Activated CD8-positive, alpha-beta T cell treated with anti-CD3 and anti-CD28 coated beads, Interleukin-2, amount 10 ng/mL, durations not matched to agents 7 days and 5 days (primary cell): ENCODE measurements around the gene HDAC9. TPM values are rescaled to one million over a fixed set of nuclear protein-coding genes. Genes with fewer than 3 reads are reported as not detected.

ENCODE experiments used
- ATAC-seq: fragments of 150-1000 bp; cut with Tn5 transposase; one replicate; pipeline ENCODE4 v1.10.0; 2021; ENCODE audit warnings: moderate library complexity
- CTCF ChIA-PET: fragments of 350-600 bp; sonication (Branson Sonifier 250); formaldehyde crosslinking; loops from one replicate; lab custom pipeline; 2021; ENCODE audit warnings: antibody characterized with exemption; lab: Charles Lee
- POLR2A ChIA-PET: fragments of 350-600 bp; sonication (Branson Sonifier 250); formaldehyde crosslinking; loops from one replicate; lab custom pipeline; 2021; ENCODE audit warnings: antibody characterized with exemption; lab: Charles Lee
- DNase-seq: peaks from one replicate; pipeline ENCODE4 v3.0.0-alpha.2; 2020
- H3K27ac Mint-ChIP-seq: one replicate; pipeline ENCODE4 v1.8.0; 2021; ENCODE audit warnings: mild to moderate bottlenecking, mixed read lengths
- H3K27me3 Mint-ChIP-seq: one replicate; pipeline ENCODE4 v1.8.0; 2021; ENCODE audit warnings: low read depth, mixed read lengths
- H3K36me3 Mint-ChIP-seq: one replicate; pipeline ENCODE4 v1.8.0; 2021; ENCODE audit warnings: low read depth, mixed read lengths
- H3K4me1 Mint-ChIP-seq: one replicate; pipeline ENCODE4 v1.8.0; 2021; ENCODE audit warnings: low read depth, mixed read lengths
- H3K4me3 Mint-ChIP-seq: one replicate; pipeline ENCODE4 v1.8.0; 2021; ENCODE audit warnings: mild to moderate bottlenecking, mixed read lengths
- H3K9me3 Mint-ChIP-seq: one replicate; pipeline ENCODE4 v1.8.0; 2022; ENCODE audit warnings: mixed read lengths; ENCODE audit not compliant: insufficient read depth
- total RNA-seq, 2 experiments: library from RNA; stranded (reverse); gene quantifications; one replicate each; pipeline ENCODE4 v1.2.3, GENCODE V29; 2021

HDAC9 gene
- total RNA-seq, 2 experiments from 2014 or later, result 0.92 to 1.4 TPM

GRCh38 chr7:18570890-18571478 lies 75.4 kb downstream of the HDAC9 start:
- Mint-ChIP-seq H3K4me1 (no peaks in the 10 kb centered on the region), H3K36me3 (no peaks in the 10 kb centered on the region), H3K27ac (no peak overlapping the region), H3K27me3 (no peaks in the 10 kb centered on the region), H3K4me3 (no peak overlapping the region), H3K9me3 (no peaks in the 10 kb centered on the region)
- POLR2A ChIA-PET, result no interaction called here
- DNase-seq (no peak), ATAC-seq (no peak)
- CTCF ChIA-PET, result interaction anchor here (1.9 kb wide), 1 partner anchor 218 kb away, joined by 4 read pairs; no protein-coding TSS in a partner anchor

- no peaks in the 10 kb centered on the region for H3K36me3 Mint-ChIP-seq
- no peaks in the 10 kb centered on the region for H3K27me3 Mint-ChIP-seq
- H3K4me1 Mint-ChIP-seq, result no peaks in the 10 kb centered on the region
- ChIA-PET POLR2A (no interaction called here), CTCF (interaction anchor here (1.9 kb wide), 1 partner anchor 219 kb away, joined by 4 read pairs; no protein-coding TSS in a partner anchor)
- no peaks in the 10 kb centered on the region for H3K9me3 Mint-ChIP-seq
- H3K4me3 Mint-ChIP-seq, result no peak overlapping the region
- DNase-seq (no peak), ATAC-seq (no peak)
- no peak overlapping the region for H3K27ac Mint-ChIP-seq
Observed at GRCh38 chr7:18572154-18572553, 76.6 kb downstream of the HDAC9 start.

- Mint-ChIP-seq H3K9me3 (no peaks in the 10 kb centered on the region), H3K4me3 (no peak overlapping the region), H3K27ac (no peak overlapping the region), H3K27me3 (no peaks in the 10 kb centered on the region), H3K4me1 (no peaks in the 10 kb centered on the region), H3K36me3 (no peaks in the 10 kb centered on the region)
- DNase-seq (no peak), ATAC-seq (no peak)
- POLR2A ChIA-PET, result no interaction called here
- CTCF ChIA-PET, result no interaction called here
Observed at GRCh38 chr7:18572885-18573284, 77.3 kb downstream of the HDAC9 start.

- H3K27me3 Mint-ChIP-seq, result no peaks in the 10 kb centered on the region
- ATAC-seq, result no peak
- POLR2A ChIA-PET, result no interaction called here
Observed at GRCh38 chr7:18573410-18574234, 78.1 kb downstream of the HDAC9 start.

GRCh38 chr7:18574235-18574540 lies 78.6 kb downstream of the HDAC9 start:
- Mint-ChIP-seq H3K27me3 (no peaks in the 10 kb centered on the region), H3K9me3 (no peaks in the 10 kb centered on the region), H3K4me3 (no peak overlapping the region), H3K27ac (no peak overlapping the region), H3K36me3 (no peaks in the 10 kb centered on the region), H3K4me1 (no peaks in the 10 kb centered on the region)
- DNase-seq (no peak), ATAC-seq (no peak)
- POLR2A ChIA-PET, result no interaction called here
- CTCF ChIA-PET, result no interaction called here

More at GRCh38 chr7:18573410-18574234, 78.1 kb downstream of the HDAC9 start:
- H3K4me1 Mint-ChIP-seq, result no peaks in the 10 kb centered on the region
- H3K4me3 Mint-ChIP-seq, result no peak overlapping the region
- no peak for DNase-seq
- no peaks in the 10 kb centered on the region for H3K9me3 Mint-ChIP-seq
- H3K36me3 Mint-ChIP-seq, result no peaks in the 10 kb centered on the region
- CTCF ChIA-PET, result no interaction called here
- no peak overlapping the region for H3K27ac Mint-ChIP-seq

- CTCF ChIA-PET, result no interaction called here
- Mint-ChIP-seq H3K27ac (no peak overlapping the region), H3K9me3 (no peaks in the 10 kb centered on the region), H3K4me1 (no peaks in the 10 kb centered on the region), H3K36me3 (no peaks in the 10 kb centered on the region), H3K27me3 (no peaks in the 10 kb centered on the region), H3K4me3 (no peak overlapping the region)
- no peak for DNase-seq
- no peak for ATAC-seq
- POLR2A ChIA-PET, result no interaction called here
Observed at GRCh38 chr7:18574676-18575075, 79.1 kb downstream of the HDAC9 start.

GRCh38 chr7:18575622-18576572 lies 80.3 kb downstream of the HDAC9 start:
- DNase-seq, result no peak
- Mint-ChIP-seq H3K9me3 (no peaks in the 10 kb centered on the region), H3K27me3 (no peaks in the 10 kb centered on the region), H3K4me1 (no peaks in the 10 kb centered on the region), H3K36me3 (no peaks in the 10 kb centered on the region), H3K27ac (no peak overlapping the region), H3K4me3 (no peak overlapping the region)
- POLR2A ChIA-PET, result no interaction called here
- ATAC-seq, result no peak
- CTCF ChIA-PET, result no interaction called here

GRCh38 chr7:18577096-18577771 lies 81.7 kb downstream of the HDAC9 start:
- Mint-ChIP-seq H3K4me3 (no peak overlapping the region), H3K4me1 (no peaks in the 10 kb centered on the region), H3K27me3 (no peaks in the 10 kb centered on the region), H3K36me3 (no peaks in the 10 kb centered on the region), H3K9me3 (no peaks in the 10 kb centered on the region), H3K27ac (no peak overlapping the region)
- ChIA-PET CTCF (no interaction called here), POLR2A (no interaction called here)
- ATAC-seq (no peak), DNase-seq (no peak)

GRCh38 chr7:18579698-18580097 lies 84.1 kb downstream of the HDAC9 start:
- Mint-ChIP-seq H3K27ac (no peak overlapping the region), H3K4me1 (no peaks in the 10 kb centered on the region), H3K27me3 (no peaks in the 10 kb centered on the region), H3K36me3 (no peaks in the 10 kb centered on the region), H3K9me3 (no peaks in the 10 kb centered on the region), H3K4me3 (no peak overlapping the region)
- DNase-seq (no peak), ATAC-seq (no peak)
- ChIA-PET POLR2A (no interaction called here), CTCF (no interaction called here)

- Mint-ChIP-seq H3K4me1 (no peaks in the 10 kb centered on the region), H3K27me3 (no peaks in the 10 kb centered on the region), H3K27ac (no peak overlapping the region), H3K9me3 (no peaks in the 10 kb centered on the region), H3K36me3 (no peaks in the 10 kb centered on the region), H3K4me3 (no peak overlapping the region)
- DNase-seq, result no peak
- no peak for ATAC-seq
- CTCF ChIA-PET, result no interaction called here
- POLR2A ChIA-PET, result no interaction called here
Observed at GRCh38 chr7:18580950-18581349, 85.4 kb downstream of the HDAC9 start.

GRCh38 chr7:18583305-18583704 lies 87.8 kb downstream of the HDAC9 start:
- no peak overlapping the region for H3K27ac Mint-ChIP-seq
- no peak for DNase-seq
- H3K4me3 Mint-ChIP-seq, result no peak overlapping the region
- POLR2A ChIA-PET, result no interaction called here
- ATAC-seq, result no peak
- H3K4me1 Mint-ChIP-seq, result no peaks in the 10 kb centered on the region
- no peaks in the 10 kb centered on the region for H3K9me3 Mint-ChIP-seq
- CTCF ChIA-PET, result interaction anchor here (0.7 kb wide), 1 partner anchor 226 kb away, joined by 3 read pairs; no protein-coding TSS in a partner anchor
- H3K27me3 Mint-ChIP-seq, result no peaks in the 10 kb centered on the region
- H3K36me3 Mint-ChIP-seq, result no peaks in the 10 kb centered on the region
